DOHH2 (cell line): ENCODE measurements around the gene KLHL2.

Experiments used
- CTCF ChIP-seq: fragments of 200-600 bp; sonication (generic); IDR thresholded peaks from one replicate; pipeline ENCODE4 v1.5.1; 2014; ENCODE audit warnings: antibody characterized with exemption, mild to moderate bottlenecking, low read depth, low read length; ENCODE audit not compliant: poor library complexity, severe bottlenecking
- EZH2phosphoT487 ChIP-seq: fragments of 200-600 bp; sonication (generic); IDR thresholded peaks from 2 replicates; pipeline ENCODE4 v1.6.1; 2017; ENCODE audit warnings: borderline replicate concordance, mild to moderate bottlenecking, antibody characterized with exemption, low read length, moderate library complexity, mixed read lengths

GRCh38 chr4:165368567-165368966, 161.2 kb downstream of the KLHL2 start:
- TF ChIP-seq CTCF (no peak), EZH2phosphoT487 (no peak)
